ENCODE data around the gene ULK3.
"Not testable (repeated sequence)": the region's sequence is repeated elsewhere in the genome, so short reads cannot be mapped to it uniquely, and the experiment has no call there.

The ULK3 gene, protein sequence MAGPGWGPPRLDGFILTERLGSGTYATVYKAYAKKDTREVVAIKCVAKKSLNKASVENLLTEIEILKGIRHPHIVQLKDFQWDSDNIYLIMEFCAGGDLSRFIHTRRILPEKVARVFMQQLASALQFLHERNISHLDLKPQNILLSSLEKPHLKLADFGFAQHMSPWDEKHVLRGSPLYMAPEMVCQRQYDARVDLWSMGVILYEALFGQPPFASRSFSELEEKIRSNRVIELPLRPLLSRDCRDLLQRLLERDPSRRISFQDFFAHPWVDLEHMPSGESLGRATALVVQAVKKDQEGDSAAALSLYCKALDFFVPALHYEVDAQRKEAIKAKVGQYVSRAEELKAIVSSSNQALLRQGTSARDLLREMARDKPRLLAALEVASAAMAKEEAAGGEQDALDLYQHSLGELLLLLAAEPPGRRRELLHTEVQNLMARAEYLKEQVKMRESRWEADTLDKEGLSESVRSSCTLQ

DNA sequence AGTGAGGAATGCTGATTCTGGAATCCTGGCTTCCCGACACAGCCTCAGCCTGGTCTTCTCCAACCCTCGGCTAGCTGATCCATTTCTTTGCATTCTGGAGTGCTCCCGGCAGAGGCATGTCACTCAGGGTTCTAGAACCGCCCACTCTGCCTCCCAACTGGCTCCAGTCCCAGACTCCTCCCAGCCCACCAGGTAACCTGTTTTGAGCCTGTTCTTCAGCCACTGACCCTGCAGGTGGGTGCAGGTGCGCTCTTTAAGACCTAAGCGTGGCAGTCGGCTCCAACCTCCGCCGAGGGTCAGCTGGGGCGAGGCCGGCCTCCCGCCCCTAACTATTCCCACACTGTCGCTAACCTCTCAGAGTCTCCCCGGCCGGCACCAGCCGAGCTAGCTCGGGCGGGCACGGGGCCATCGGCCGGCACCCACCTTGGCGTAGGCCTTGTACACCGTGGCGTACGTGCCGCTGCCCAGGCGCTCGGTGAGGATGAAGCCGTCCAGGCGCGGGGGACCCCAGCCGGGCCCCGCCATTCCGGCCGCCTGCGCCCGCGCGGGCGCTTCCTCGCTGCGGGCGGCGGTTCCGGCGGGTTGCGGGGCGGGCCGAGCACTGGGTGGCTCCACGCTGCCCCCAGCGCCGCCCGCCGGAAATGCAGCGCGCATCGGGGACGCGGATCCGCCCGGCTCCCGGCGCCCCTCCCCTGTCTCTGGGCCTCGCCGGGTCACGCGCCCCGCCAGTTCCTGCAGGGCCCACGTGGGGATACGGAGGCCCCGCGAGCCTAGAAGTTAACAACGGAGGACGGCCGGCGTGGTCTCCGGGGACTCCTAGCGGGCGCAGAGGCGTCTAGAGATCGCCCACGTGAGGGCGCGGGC lies at the start of gene ULK3:
TSS of gene ULK3 (minus strand) at position 576 of the 864 bp plus-strand sequence. CDS start at position 525, 51 bp downstream.
- DNase-seq = peak; percentile 67

DNA sequence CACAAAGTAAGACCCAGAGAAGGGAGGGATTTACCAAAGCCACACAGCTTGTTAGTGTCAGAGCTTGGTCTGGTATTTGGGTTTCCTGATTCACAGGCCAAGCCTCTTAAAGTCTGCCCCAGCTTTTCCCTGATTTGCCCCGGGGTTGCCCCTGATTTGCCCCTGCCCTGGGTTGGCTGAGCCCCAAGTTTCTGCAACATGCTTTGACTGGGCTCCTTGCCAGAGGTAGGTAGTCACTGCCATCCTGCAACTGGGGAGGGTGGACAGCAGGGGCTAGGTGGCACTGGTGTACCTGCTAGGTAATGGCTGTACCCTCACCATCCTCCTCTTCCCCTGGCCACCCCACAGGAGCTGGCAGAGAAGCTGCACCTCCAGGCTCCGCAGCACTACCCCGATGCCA lies 49.4 kb upstream of the ULK3 start:
- peak; percentile 12 for DNase-seq

DNA sequence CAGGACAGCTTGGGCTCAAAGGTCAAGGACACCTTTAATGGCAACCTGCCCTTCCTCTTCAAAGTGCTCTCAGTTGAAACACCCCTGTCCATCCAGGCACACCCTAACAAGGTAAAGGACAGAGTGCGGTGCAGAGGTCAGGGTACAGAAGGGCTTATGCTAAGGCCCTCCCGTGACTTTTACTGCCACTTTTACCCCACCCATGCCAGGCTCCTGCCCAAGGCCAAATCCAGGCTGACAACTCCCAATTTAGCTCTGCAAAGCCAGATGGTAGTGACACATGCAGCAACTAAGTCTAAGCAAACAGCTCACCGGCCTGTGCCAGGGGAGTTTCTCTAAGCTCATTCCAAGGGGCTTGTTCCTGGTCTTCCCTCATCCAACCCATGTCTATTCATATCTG lies 48.5 kb upstream of the ULK3 start:
- DNase-seq = no peak

DNA sequence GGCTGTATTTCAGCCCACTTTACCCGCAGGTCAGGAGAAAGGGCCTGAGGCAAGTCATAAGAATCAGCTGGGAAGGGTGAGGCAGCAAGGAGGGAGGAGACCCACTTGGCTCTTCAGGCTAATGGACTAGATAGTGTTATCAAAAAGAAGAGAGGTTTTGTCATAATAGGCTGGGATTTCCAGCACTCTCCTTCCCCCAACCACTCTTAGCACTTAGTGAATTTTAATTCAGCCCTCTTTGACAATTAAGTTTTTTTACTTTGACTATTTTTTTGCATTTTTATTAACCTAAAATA lies 47.7 kb upstream of the ULK3 start:
- DNase-seq = no peak

DNA sequence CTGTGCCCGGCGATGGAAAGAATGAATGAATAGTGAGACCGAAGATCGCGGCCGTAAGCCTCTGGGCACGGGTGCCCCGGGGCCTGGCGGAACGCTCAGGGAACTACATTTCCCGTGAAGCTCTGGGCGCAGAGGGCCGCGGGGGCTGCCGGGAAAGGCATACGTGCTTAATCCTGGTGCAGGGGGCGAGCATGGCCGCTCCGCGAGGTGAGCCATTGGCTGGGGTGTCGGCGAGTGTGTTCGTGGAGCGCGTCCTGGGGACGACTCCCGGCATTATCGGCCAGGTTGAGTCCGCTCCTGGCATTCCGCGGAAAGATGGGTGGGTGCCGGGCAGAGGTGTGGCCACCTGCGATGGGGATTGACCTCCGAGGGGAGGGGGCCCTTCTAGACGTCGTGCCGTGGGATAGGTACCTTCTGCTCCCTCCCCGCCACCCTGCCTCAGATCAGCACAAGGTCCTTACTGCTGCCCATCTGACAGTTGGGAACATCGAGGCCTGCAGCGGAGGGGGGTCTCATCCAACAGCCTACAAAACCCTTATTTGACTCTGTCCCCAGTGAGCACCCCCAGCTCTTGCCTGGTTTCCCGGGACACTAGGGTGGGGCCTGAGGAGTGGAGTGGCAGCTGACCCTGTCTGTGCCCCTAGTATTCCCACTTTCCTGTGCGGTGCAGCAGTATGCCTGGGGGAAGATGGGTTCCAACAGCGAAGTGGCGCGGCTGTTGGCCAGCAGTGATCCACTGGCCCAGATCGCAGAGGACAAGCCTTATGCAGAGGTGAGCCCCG lies 47.1 kb upstream of the ULK3 start, which contains the start of gene MPI:
TSS of gene MPI (plus strand) at position 160 of the 782 bp plus-strand sequence. CDS start at position 192, 32 bp downstream.
- DNase-seq = peak; percentile 34

DNA sequence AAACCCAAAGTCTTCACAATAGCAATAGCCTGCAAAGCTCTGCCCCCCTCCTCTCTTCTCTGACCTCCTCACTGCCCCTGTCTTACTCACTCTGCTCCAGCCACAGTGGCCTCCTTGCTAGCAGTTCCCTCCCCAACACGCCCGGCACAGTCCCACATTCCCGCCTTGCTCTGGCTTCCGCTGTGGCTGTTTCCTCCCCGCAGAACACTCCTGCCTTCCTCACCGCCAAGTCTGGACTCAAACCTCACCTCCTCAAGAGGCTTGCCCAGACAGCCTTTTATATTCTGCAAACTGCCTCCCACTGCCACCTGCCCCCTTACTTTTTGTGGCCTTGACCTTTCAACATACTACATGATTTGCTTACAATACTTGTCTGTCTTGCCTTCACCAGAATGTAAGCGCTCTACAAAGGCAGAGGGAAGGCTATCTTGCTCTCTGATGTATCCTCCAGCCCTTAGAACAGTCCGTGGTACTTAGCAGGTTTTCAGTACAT lies 46.5 kb upstream of the ULK3 start:
- DNase-seq = no peak

DNA sequence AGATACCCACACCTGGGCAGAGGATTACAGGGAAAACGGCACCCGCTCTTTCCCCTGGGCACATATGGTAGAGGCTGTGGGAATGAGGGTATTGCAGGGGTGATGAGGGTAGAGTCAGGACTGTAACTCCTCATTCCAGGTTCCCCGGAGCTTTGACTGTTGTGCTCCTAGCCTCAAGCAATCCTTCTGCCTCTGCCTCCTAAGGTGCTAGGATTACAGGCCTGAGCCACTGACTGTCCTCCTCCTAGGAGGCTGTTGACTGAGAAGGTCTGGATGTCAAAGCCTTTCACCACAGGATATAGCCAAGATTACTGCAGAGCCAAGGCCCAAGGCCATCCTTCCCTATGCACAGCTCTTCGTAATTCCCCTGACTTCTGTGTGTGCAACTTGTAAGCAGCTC lies 45.8 kb upstream of the ULK3 start:
- DNase-seq = no peak

DNA sequence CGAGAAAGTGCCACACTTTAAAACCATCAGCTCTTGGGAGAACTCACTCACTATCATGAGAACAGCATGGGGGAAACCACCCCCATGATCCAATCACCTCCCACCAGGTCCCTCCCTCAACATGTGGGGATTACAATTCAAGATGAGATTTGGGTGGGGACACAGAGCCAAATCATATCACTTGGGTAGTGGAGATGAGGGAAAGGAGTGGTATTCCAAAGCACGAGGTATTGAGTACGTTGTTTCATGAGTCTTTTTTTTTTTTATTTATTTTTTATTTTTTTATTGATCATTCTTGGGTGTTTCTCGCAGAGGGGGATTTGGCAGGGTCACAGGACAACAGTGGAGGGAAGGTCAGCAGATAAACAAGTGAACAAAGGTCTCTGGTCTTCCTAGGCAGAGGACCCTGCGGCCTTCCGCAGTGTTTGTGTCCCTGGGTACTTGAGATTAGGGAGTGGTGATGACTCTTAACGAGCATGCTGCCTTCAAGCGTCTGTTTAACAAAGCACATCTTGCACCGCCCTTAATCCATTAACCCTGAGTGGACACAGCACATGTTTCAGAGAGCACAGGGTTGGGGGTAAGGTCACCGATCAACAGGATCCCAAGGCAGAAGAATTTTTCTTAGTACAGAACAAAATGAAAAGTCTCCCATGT lies 44.7 kb upstream of the ULK3 start:
- not testable (repeated sequence) for DNase-seq

DNA sequence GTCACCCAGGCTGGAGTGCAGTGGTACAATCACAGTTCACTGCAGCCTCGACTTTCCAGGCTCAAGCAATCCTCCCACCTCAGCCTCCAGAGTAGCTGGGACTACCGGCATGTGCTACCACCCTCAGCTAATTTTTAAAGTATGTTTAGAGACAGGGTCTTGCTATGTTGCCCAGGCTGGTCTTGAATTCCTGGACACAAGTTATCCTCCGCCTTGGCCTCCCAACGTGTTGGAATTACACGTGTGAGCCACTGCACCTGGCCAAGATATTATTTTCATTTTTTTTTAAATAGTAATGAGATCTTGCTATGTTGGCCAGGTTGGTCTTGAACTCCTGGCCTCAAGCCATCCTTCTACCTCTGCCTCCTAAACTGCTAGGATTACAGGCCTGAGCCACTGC lies 42.5 kb upstream of the ULK3 start:
- DNase-seq = no peak

DNA sequence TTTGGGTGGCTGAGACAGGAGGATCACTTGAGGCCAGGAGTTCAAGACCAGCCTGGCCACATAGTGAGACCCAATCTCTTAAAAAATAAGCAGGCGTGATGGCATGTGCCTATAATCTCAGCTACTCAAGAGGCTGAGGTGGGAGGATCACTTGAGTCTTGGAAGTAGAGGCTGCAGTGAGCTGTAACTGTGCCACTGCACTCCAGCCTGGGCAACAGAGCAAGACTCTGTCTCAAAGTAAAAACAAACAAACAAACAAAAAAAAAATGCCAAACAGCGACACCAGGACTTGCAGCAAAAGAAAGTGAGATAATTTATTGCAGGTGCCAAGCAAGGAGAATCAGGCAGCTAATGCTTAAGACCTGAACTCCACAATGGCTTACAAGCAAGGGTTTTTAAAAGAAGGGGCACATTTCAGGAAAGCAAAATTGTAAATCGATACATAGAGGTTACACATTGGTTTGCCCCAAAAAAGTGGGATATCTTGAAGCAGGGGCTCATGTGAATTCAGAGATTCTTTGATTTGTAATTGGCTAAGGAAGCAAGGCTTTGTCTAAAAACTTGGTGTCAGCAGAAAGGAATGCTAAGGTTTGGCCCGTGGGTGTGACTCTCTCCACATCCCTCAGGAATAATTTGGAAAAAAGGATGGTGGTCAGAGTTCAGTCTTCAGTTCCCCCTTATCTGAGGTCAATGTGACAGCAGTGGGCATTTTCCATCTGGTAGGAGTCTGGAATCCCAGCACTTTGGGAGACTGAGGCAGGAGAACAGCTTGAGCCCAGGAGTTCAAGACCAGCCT lies 41.7 kb upstream of the ULK3 start:
- DNase-seq = no peak

DNA sequence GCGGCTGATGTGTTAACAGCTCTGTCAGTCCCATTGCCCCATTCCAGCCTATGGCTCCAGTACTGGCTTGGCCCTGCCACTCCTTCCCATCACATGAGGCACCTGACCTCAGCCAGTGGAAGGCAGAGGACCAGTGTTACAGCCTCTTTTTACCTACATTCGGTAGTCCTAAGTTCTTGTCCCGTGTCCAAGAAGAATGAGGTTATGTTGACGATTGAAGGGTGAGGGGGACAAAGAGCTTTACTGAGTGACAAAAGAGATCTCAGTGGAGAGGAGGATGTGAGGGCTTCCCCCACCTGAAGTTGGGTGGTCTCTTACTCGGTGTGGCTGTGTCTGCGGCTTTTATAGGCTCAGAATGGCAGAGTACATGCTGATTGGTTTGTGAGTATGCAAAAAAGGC lies 39.6 kb upstream of the ULK3 start:
- no peak for DNase-seq

DNA sequence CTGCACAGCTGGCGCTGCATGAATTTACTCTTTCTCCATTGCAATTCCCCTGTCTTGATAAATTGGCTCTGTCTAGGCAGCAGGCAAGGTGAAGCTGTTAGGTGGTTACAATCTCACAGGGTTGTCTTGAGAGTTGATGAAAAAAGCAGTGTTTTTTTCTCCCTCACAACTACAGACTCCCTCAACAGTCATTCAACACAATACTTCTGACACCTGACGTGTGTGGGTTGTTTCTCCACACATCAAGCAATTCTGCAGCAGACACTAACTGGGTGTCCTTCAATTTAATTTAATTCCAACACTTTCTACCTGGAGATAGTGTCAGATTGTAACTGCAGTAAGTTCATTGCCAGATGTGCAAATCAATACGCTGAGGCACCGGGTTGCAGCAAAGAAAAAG lies 35.3 kb upstream of the ULK3 start:
- no peak for DNase-seq

DNA sequence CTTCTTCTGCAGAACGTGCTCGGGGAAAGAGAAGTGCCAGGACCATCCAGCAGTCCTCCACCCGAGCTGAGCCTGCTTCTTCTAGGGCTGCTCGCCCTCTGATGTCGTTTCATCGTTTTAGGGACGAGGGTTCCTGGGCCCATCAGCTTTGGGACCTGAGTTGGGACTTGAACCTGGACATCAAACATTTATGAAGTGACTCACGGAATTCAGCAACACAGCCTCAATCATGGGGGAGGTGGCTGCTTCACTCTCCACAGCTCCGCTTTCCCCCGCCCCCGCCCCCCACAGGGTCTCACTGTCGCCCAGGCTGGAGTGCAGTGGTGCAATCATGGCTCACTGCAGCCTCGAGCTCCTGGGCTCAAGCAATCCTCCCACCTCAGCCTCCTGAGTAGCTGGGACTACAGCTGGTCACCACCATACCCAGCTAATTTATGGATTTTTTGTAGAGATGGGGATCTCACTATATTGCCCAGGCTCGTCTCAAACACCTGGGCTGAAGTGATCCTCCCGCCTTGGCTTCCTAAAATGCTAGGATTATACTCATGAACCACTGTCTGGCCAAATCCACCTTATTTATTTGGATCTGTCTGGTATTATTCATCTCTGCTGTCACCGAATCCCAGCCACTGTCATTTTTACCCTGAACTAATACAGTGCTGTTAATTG lies 30.9 kb upstream of the ULK3 start:
- no peak for DNase-seq

DNA sequence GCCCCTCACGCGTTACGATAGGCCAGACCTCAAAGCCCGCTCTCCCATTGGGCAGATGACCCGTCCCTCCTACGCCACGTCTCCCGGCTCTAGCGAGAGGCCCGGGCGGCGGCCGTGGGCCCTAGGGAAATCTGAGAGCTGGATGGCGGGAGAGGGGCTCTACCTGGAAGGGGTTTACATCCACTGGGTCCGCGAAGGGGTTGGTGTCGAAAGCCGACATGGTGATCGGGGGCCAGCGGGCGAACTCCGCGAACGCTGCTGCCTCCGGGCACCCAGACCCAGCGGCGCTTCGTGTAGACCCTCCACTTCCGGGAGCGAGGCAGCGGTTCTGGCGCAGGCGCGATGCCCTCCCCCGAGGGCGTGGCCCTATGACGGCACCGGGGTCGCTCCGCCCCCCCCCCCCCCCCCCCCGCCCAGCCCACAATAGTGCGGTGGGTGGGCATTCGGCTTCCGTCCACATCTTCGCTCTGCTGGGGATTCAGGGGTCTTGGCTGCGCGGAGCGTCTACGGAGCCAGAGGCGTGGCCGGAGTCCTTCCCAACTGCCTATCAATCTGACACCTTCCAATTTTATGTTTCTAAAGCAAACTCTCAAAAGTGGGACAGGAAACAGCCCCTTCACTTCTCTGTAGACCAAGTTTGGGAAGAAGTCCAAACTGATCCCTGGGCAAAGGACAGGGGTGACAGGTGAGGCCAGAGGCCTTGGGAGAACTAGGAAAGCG lies 30.2 kb upstream of the ULK3 start, which contains the start of gene SCAMP2:
TSS of gene SCAMP2 (minus strand) at position 330 of the 720 bp plus-strand sequence. CDS start at position 220, 110 bp downstream.
- DNase-seq = peak; percentile 80

DNA sequence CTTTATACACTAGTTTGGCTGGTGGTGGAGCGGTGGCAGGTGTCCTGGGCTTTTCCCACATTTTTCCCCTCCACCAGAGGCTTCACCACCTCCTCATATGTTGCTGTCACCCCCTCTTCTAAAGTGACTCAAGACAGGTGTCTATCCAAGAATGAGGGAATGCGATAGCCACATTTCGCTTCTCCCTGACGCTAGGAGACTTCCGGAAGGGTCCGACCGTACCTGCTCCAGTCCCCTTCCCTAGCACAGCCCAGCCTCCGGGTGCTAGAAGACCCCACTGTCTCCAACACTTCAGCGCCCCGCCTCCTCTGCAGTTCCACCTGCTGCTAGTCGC lies 29.7 kb upstream of the ULK3 start:
- no peak for DNase-seq

DNA sequence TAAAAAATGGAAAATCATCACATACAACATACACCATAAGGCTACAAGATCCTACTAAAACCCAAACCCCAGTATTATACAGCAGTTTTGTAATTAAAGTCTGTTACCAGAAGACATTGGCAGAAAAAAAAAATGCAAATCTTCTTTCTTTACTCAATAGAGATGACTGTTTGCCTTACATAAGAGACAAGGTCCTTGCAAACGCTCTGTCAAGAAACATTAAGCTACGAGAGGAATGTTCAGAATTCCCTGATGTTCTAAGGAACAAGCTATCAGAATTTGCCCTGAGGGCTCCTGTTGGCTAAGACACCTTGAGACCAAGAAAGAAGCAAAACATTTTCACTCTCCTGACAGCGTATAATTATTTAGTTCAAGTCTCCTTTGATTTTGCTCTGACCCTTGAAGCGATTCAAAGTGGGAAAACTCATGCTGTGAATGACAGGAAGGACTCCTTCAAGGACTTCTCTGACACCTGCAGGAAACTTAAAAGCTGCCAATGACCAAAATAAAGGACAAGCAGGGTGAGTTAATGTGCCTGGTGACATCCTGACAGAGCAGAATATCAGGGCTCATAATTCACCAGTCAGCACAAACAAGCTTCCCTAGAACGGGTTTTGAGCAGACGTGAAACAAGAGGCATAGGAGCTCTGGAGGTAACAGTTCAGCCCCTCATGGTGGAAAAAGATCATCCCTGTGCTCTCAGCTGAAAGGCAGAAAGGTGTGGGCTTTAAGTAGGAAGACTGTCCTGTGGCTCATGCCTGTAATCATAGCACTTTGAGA lies 27.7 kb upstream of the ULK3 start:
- DNase-seq = no peak

DNA sequence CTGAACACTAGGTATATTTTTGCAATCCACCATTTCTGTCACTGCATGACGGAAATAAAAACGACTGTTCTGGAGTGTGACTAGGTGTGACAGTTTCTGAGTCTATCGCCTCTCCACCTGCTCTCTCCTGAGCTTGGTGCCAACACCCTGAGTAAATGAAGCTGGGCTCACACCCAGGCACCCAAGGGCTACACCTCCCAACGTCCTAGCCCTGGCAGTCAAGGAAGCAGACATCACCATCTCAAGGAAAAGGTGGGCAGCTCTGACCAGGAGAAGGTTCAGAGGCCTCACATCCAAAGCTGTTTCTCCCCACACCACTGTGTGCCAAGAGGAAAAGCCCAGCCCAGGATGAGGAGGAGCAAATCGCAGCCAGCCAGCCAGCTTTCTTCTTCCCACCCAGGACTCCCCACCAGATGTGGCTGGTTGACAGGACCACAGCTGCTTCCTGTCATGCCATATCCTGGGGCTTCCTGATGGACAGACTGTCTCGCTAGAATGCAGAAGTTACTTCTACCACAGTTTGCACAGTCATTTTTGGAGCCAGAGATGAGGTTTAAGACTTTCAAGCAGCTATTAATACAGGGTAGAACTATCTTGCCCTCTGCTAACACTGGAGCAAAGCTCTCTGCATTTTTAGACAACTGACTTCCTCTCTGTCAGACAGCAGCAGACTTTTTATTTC lies 26.9 kb upstream of the ULK3 start:
- DNase-seq = no peak

DNA sequence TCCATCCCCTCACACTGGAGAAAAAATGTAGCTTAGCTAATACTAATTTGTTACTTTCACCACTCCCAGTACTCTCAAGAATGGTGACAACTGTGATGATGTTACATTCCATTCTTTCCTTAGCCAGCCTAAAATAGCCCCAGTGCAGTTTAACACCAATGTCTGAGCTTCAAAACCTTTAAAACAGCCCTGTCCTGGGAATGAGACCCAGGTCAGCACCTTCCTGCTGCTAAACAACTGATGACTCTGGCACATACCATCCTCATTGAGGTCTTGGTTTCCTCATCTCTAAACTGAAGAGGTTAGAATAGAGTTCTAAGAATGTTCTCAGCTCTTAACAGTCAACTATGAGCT lies 26.4 kb upstream of the ULK3 start:
- DNase-seq = no peak

DNA sequence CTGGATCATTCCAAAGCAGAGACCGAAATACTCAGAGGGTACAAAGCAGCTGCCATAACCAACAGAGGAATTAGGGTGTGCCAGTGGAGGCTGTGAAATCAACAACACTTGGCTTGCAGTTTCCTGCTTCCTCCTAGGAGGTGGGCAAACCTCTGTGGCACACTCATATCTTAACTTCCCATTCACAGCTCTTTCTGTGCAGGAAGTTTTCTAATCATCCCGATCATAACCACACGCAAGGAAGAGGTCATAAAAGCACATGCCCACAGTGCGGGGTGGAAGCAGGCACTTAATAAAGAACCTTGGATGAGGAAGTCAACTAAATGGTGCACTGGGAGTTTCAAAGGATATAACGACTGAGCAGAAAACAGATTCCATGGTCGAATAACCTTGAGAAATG lies 25.1 kb upstream of the ULK3 start:
- DNase-seq = no peak
